Right forelimb (tissue), 1 donor: ENCODE results near the gene PWWP2B.

Source experiments
- DNase-seq: peaks from one replicate; pipeline ENCODE4 v3.0.0-alpha.2; 2018

The PWWP2B gene

DNA sequence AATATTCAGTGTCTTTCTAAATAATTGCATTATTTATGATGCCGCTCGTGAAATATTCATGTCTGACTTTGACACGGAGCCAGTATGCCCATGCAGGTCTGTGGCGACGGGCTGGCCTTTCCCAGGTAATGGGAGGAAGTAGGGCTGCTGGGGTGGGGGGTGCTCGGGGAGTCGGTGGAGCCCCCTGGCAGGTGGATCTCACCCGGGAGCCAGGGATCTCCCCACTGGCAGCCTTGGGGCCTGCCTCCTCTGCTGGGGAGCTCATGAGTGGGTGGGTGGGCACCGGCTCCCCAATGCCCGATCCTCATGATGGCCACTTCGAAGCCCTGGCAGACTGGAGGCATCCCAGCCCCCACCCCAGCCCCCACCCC, 52.8 kb downstream of the PWWP2B start:
- no peak for DNase-seq

DNA sequence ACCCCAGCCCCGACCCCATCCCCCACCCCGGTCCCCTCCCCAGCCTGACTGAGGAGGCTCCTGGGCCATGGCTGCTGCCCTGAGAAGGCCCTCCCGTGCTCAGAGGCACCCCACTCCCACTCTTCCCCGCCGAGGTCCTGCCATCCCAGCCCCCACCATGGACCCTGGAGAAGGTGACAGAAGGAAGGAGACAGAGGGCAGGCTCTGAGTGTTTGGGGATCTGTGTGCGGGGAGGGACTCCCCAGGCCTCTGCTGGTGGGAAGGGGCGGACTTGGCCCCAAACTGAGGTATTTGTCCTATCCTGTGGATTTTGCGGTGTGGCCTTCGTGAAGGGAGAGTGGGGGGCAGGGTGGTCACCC, 53.4 kb downstream of the PWWP2B start:
- DNase-seq = no peak

DNA sequence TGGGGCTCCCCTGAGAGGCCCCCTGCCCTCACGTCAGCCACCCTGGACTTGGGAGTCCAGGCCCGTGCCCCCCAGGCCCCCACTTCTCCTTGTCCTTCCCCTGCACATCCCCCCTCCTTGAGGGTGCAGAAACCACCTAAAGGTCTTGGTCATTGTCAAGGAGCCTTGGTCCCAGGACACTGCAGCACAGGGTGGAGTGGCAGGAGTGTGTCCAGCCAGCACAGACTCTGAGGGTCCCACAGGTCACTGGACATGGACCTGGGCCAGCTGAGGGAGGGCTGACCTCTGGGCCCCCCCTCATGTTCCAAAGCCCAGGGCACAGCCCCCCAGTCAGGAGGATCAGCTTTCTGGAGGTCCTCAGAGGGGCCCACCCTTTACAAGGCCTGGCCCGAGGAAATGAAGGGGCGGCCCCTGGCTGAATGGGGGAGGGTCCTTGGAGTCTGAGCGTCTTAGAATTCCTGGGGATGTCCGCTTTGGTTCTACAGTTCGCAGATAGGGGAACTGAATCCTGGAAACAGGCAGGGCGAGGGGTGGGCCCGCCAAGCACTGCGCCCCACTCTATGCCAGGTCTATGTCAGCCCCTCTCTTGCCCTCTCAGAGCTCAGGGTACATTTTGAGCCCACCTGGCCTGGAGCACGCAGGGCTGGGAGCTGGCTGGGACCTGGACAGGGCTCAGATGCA, 54.0 kb downstream of the PWWP2B start:
- DNase-seq = no peak

DNA sequence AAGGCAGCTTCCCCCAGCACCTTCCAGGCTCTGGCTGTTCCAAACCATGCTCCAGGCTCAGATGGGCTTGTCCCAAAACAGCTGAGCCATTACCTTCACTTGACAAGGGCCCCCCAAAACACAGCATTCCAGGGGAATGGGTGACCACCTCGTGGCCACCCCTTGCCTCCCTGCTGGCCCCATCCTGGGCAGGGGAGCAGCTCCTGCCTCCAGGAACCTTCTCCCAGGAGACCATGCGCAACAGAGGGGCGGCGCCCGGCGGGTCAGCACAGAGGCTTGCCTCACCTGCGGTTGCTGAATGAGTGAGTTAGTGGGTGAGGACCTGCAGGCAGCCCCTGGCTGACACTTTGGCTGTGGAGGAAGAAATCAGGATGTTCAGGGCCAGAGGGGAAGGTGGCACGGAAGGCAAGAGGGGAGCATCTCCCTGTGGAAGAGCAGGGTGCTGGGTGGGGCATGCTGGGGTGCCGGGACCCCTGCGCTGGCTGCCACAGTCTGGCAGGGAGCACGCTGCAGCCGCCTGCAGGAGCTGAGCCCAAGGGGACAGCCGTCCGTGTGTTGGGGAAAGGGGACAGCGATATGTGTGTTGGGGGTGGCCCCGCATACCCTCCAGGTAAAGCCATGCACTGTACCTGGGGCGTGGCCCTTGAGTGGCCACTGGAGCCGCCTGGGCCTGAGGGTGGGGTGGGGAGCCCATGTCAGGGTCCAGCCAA, 54.7 kb downstream of the PWWP2B start:
- DNase-seq = no peak

DNA sequence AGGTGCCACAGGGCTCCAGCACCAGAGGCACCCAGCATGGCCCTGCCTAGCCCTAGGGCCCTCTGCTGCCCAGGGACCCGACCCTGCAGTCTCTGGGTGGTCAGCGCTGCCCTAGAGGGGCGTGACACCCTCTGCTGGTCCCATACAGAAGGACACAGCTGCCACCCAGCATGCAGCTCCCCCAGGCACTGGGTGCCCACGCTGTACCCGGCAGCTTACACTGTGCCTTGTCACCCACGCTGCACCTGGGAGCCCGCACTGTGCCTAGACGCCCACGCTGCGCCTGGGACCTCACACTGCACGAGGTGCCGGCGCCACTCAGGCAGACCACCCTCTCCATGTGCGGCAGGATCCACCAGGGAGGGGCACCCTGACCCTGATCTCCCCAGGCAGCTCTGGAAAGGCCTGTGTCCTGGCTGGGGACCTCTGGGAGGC, 55.2 kb downstream of the PWWP2B start:
- DNase-seq = no peak

DNA sequence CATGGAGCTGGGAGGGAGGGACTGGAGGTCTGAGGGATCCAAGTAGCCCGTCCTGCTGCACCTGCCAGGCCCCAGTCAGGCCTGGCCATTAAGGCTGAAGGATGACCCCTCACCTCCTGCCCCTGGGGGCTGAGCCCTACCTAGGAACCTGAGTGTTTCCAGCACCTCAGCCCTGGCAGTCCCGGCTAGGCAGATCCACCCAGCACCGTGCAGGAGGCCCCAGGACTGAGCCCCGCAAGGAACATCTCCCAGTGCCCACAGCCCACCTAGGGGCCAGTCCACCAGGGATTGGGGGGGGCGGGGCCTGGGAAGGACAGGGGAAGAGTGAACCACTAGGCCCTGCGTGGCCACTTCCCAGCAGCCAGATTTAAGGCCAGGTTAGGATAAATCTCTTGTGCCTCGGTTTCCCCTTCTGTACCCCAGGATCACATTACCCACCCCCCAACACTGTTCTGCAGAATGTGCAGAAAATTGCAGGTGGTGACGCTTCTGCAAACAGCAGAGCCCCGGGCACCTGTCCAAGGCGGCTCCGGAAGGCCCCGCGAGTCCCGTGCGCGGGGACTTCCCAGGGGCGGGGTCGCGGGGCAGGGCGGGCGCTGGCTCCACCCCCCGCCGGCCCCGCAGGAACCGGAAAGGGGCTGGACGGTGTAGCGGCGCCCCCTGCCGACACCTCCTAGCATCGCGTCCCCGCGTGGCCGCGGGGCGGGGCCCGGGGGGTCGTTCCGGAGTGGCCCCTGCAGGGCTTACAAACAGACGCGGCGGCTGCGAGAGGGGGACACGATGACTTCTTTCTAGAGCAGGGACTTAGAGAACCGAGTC, 55.9 kb downstream of the PWWP2B start:
- DNase-seq = peak; percentile 88

DNA sequence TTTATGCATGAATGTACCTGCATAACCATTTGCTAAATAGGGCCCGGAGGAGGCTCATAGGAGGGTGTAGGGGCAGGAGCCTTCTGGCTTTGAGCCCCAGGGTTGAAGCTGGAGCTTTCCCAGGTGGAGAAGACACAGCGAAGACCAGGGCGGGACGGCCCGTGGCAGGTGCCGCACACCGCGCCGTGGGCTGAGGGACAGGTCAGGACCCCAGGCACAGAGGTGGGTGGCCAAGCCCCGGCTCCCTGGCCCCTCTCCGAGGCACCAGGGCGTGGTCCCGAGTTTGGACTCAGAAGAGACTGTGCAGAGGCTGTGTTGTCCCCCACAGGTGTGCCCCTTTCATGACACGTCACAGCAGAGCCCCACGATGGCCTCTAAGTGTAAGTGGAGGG, 56.5 kb downstream of the PWWP2B start:
- no peak for DNase-seq

DNA sequence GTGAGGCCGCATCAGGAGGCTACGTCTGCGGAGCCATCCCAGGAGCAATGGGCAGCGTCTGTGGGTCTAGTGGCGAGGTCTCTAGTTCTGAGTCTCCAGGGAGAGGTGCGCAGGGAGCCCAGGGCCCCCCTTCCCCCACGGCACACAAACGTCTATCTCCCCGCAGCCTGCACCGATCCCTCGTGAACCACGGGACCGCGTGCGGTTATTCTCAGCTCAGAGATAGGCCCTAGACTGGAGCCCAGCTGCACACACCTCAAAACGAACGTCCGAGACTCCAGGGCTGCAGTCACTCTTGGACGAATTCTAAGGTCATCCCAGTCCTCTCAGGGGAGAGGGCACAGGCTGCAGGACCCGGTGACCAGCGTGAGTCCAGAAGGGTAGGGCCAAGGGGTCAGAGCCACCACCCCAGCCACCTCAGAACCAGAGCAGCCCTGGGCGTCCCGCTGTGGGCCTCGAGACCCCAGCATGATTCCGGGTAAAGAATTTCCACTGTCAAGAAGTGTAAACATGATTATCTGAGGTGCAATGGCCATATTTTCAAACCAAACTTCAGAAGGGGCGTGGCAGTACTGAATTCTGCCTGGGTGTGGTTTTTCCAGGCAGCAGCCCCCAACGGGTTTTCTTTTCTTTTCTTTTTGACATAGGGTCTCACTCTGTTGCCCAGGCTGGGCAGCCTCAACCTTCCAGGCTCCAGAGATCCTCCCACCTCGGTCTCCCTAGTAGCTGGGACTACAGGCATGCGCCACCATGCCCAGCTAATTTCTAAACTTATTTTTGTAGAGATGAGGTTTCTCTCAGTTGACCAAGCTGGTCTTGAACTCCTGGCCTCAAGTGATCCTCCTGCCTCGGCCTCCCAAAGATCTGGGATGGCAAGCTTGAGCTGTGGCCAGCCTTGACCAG, 57.5 kb downstream of the PWWP2B start:
- no peak for DNase-seq

DNA sequence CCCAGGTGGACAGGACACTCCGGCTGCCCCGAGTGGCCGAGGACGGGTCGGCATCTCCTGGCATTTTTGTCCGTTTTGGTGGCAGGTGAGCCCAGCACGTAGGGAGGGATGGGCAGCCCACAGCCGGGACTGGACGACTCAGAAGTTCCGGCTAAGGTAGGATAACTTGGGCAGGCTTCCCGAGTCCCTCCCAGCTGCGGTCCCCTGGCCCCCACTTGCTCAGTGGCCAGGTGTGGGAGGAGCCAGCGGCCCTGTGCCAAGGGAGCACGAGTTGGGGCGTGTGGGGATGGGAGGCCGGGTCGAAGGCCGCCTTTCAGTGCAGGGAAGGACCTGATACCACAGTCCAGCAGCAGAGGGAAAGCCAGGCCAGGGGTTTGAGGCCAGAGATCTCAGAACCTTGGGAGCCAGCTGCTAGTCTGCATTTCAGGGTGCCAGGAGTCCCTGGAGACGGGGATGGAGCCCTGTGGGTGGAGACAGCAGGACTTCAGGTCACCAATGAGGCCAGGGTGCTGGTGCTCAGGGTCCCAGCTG, 58.5 kb downstream of the PWWP2B start:
- no peak for DNase-seq

DNA sequence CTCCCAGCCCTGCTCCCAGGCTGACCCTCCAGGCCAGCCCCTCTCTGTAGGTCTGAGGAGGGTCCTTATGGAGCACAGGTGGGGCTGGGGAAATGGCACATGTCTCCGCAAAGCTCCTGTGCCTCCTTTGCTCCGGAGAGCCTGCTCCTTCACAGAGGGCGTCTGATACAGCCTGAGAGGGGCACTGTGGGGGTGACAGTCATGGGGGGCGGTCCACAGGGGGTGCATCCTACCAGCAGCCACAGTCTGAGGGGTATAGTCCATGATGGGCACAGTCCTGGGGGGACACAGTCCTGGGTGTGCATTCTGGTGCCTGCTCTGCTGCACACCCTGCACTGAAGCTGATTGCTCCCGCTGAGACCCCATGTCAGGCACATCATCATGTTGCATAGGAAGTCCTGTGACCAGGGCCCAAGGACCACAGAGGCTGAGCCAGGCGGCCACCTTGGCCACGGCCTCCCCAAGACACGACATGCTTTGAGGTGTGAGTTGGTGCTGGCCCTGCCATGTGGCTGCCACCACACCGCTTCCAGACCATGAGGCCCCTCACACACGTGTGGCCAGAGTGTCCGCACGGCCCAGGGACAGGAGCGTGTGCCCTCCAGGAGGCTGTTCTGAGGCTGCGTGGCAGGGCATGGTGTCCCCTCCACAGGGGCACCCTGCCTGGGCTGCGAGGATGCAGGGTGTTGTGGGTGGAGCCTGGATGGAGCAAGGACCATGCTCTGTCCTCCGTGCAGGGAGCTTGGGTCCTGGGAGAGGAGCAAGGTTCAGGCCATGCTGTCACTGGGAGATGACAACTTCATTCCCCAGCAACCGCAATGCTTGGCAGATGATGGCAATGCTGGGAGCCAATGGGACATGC, 59.2 kb downstream of the PWWP2B start:
- no peak for DNase-seq

DNA sequence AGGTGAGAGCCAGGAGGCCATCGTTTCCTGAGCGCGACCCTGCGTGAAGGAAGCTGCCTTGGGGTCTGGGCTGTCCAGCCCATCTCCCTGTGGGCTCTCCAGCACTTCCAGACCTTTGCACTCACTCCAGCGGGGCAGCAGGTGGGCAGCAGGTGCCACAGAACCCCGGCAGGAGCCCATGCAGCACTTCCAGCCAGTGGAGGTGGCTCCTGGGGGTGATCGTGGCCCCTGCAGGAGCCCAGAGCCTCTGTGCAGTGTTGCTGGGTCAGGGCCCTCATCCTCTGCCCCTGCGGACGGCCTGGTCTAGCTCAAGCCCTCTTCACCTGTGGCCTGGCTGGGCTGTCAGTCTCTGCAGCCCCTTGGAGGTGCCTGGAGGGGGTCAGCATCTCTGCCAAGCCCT, 59.9 kb downstream of the PWWP2B start:
- no peak for DNase-seq

DNA sequence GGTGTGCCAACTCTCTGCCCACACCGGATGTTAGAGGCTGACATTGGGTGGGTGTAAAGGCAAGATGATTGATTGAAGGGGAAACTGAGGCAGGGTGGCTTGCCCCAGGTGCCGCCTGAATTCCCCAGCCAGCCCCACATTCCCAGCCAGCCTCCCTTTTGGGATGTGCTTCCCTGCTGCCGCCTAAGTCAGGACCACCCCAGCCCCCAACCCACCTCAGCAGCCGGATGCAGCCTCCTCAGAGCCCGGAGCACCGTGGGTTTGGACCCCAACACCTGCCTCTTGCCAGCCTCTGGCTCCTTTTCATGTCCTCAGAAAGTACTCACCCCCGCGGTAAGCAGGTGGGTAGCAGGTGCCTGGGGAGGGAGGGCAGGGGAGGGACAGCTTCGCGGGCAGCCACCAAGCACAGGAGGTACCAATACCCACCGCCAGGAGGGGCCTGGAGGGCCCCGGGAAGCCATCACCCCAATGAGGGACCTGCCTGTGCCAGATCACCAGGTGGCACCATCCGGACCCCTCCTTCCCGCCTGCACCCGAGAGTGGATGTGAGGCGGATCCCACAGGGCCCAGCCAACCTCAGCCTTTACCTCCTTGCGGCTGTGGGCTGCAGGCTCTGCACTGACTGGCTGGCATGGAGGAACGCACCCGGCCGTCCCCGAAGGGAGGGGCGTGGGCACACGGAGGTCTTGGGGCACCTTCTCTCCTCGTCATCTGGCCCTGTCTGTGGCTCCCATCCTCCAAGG, 60.5 kb downstream of the PWWP2B start:
- no peak for DNase-seq

DNA sequence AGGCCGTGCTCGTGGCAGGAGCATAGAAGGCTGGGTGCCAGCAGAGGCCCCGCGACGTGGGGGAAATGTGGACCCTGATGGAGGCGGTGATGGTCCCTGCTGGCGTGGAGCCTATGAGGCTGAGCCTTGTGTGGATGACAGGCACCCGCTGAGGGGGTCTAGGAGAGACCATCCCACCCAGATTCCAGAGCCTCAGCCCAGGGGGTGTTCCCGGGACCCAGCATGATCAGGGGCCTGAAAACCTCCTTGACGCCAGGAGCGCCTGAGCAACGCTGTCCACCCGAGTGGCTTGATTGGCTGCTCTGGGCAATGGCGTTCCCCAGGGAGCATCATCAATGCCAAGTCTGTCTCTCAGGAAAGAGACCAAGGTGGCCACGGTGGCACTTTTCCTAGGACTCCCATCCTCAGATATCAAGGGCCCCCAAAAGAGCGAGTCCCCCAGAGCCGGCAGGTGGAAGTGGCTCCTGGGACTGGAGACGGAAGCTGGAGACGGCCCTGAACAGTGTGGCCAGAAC, 61.1 kb downstream of the PWWP2B start:
- DNase-seq = no peak

DNA sequence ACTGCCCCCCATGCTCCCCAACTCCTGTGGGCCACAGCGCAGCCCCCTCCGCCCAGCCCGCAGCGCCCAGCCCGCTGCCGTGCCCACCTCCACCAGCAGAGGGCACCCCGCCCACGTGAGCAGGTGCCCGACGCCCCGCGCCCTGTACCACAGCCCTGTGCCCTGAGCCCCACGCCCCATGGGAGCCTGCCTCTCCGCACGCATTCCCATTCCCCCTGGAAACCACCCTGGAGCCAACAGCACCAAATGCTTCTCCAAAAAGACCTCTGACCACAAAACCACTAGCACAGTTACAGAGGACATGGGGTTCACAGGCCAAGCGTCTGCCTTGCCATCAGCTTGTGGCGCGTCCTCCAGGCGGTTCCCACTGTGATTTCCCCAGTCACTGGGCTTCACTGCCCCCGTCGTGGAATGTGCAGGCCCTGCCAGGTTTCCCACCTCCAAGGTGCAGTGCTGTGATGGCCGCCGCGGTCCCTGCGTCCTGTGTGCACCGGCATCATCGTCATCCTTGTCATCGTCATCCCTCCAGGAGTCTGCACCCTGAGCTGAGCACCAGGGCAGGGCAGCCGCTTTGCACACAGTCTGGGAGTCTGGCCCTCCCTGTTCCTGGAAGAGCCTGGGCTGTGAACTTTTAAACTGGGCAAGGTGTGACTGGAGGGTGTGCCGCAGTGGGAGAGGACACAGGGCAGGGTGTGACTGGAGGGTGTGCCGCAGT, 61.7 kb downstream of the PWWP2B start:
- peak; percentile 82 for DNase-seq

DNA sequence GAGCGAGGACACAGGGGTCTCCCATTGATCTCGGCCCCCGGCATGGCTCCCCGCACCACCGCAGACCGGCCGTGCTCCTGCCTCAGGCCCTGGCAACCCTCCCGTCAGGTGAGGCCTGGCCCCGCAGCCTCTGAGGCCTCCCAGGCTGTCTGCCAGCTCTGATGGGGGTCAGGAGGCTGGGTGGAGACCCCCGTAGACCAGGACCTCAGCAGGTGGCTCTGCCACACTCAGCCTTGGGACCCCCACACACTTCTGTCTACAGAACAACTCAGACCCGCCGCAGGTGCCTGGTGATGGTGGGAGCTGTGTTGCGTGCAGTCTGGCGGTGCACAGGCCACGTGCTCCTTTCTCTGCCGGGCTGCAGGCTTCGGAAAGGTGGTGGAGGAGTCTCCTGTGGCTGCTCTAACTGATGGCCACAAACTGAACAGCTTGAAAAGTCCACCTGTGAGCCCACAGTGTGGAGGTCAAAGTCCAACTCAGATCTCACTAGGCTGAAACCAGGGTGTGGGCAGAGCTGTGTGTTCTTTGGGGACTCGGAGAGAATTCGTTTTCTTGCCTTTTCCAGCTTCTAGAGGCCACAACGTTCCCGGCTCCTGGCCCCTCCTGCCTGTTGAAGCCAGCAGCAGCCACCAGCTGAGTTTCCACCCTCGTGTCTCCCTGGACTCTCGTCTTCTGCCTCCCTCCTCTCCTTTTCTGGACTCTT, 62.5 kb downstream of the PWWP2B start:
- no peak for DNase-seq

DNA sequence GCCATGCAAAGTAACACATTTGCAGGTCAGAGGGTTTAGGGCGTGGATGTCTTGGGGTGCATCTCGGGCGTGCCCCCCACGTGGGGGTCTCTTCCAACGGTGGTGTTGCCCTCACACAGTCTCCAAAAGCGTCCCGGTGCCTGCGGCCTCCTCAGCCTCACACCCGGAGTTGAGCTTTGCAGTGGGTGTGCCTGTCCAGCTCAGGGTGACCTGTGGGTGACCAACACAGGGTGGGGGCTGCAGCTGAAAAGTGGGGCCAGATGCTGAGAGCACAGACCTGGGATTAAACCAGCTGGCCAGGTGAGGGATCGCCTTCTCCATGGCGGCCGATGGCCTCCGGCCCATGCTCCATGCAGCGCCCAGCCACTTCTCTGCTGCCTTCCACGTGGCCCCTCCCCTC, 63.1 kb downstream of the PWWP2B start:
- DNase-seq = no peak

DNA sequence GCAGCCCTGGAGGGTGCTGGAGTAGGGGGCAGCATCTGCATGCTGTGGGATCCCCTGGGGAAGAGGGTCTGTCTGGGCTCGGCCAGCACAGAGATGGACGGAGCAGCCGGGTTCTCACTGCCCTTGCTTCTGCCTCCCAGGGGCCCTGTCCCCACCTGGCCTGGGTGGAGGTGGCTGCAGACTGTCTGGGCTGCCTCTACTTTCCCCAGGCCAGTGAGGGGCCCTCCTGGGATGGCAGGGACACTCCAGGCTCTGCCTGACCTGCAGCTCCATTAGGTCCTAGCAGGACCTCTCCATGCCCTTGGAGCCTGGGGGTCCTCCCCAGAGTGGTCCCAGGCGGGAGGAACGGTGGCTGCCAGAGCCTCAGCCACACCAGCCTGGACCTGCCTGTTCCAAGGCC, 63.7 kb downstream of the PWWP2B start:
- no peak for DNase-seq

DNA sequence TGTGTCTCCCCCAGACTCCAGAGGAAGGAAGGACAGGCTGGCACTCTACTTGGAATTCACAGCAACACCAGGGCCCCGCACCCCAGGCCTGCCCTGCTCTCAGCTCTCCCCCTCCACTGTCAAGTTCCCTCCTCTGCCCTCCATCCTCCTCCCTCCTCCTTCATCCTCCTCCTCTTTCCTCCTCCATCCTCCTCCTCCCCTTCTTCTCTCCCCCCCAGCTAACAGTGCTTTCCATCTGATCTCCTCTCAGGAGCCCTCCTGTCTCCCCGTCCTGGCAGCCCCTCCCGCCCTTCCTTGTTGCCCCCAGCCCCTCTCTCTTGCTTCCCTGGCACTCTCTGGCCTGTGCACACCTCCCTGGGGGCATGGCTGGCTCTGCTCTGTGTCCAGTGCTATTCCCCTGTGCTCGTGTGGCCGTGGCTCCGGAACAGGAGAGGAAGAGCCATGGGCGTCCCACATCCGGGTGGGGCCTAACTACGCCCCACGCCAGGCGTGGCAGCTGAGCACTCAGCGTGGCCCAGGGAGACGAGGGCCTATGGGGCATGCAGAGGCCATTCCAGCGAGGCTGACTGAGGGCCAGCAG, 64.2 kb downstream of the PWWP2B start:
- DNase-seq = no peak

DNA sequence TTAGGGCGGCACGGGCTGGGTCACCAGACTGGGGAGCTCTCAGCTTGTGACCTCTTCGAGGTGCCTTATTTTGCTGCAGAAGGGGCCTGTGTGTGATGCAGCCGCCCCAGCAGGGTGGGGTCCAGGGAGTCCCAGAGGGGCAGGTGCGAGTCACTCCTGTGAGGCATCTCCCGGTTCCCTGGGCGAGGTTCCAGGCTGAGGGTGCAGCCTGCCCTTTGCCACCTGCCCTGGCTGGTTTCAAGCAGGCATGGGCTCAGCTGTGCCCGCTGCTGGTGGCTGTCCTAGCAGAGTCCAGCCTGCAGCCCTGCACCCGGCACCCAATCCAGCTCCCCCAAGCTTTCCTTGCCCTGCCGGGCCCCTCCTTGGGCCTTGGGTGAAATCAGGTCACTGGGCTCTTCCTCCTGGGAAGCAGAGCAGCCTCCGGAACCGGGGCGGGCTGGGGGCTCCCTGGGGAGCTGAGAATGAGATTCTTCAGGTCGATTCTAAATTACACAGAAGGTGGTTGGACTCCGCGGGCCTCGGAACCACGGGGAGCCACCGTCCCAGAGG, 64.8 kb downstream of the PWWP2B start:
- no peak for DNase-seq
